DND-41 (cell line): ENCODE results near the gene SNRNP48.

Experiments
- CTCF ChIP-seq: IDR thresholded peaks from 2 replicates; pipeline ENCODE4 v1.5.1; 2012; ENCODE audit warnings: borderline replicate concordance, low read length, moderate library complexity, mild to moderate bottlenecking; ENCODE audit not compliant: poor library complexity, severe bottlenecking; ENCODE audit errors: extremely low read depth
- EZH2 ChIP-seq: IDR thresholded peaks from 3 replicates; pipeline ENCODE4 v1.6.1; 2012; ENCODE audit warnings: borderline replicate concordance, low read depth, mild to moderate bottlenecking, moderate library complexity, low read length, inconsistent platforms; ENCODE audit not compliant: severe bottlenecking

GRCh38 chr6:7637533-7637932 is 47.5 kb downstream of the SNRNP48 start:
- TF ChIP-seq EZH2 = no peak
- no peak for TF ChIP-seq CTCF
